Subcutaneous adipose tissue (tissue), 4 donors: ENCODE measurements around the gene SHISAL1. TPM values are rescaled to one million over a fixed set of nuclear protein-coding genes. Genes with fewer than 3 reads are reported as not detected.

Source experiments
- total RNA-seq, 4 donors: library from RNA; depleted of rRNA; stranded (reverse); fragments of >200 nt; gene quantifications; one replicate each; pipeline ENCODE4 v1.1.0, GENCODE V29; 2016
- TF ChIP-seq, protein P1 (sequence below): fragments of 450-650 bp; IDR thresholded peaks from one replicate; pipeline ENCODE4 v1.5.1; 2016; ENCODE audit warnings: low read depth, mild to moderate bottlenecking, control low read depth, antibody characterized with exemption, moderate library complexity

The SHISAL1 gene
- total RNA-seq, 4 donors from 2014 or later, result 0.34 to 0.49 (median 0.44) TPM; not detected in 1

DNA sequence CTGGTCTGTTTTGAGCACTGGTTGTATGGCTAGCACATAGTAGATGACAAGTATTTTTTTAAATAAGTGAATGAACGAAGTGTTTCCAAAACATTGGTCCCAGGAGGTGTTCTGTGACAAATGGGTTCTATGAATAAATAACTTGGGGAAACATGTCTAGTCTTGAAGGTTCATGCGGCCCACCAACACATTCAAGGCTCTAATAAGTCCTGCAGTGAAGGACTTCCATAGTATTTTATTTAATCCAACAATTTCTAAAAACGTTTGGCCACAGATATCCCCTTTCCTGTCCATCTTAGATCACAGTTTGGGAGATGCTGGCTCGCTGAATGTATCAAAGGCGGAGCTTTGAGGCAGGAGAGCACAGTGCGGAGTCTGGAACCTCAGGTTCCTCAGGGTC is 109.5 kb downstream of the SHISAL1 start:
- TF ChIP-seq, protein P1, sequence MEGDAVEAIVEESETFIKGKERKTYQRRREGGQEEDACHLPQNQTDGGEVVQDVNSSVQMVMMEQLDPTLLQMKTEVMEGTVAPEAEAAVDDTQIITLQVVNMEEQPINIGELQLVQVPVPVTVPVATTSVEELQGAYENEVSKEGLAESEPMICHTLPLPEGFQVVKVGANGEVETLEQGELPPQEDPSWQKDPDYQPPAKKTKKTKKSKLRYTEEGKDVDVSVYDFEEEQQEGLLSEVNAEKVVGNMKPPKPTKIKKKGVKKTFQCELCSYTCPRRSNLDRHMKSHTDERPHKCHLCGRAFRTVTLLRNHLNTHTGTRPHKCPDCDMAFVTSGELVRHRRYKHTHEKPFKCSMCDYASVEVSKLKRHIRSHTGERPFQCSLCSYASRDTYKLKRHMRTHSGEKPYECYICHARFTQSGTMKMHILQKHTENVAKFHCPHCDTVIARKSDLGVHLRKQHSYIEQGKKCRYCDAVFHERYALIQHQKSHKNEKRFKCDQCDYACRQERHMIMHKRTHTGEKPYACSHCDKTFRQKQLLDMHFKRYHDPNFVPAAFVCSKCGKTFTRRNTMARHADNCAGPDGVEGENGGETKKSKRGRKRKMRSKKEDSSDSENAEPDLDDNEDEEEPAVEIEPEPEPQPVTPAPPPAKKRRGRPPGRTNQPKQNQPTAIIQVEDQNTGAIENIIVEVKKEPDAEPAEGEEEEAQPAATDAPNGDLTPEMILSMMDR, result no peak

DNA sequence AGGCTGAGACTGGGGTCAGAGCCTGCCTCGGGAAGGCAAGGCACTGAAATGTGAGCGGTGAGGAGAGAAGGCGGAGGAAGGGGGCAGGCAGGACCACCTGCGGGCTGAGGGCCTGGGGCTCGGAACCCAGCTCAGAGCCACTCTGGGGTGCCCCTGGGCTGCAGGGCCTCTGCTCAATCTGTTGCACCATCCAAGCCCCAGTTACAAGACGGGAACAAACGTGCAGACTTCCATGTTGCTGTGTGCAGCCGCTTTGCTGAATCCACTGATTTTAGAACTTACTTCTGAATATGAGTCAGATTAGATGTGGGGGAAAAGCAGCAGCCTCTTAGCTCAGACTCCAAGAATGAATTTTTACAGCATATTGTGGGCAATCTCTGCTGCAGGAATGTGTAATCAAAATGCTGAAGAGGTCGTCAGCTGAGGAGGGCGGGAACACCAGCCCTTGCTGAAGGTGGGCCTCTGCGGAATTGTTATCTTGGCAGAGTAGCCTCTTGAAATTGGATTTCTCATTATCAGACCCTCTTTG is 110.4 kb downstream of the SHISAL1 start:
- TF ChIP-seq, protein P1, result no peak

DNA sequence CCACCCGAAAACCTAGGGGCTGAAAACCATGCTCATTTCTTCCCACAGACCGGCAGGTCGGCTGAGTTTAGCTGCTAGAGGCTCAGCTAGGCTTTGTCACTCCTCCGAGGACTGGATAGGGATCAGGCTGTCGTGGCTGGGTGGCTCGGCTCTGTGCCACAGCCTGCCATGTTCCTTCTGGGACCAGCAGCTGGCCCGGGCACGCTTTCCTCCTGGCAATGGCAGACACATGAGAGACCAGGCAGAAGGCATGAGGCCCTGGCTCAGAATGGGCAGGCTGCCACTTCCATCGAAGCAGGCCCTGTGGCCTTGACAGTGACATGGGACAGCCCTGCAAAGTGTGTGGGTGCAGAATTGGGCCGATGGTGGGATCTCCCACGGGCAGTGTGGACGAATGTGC is 111.1 kb downstream of the SHISAL1 start:
- TF ChIP-seq, protein P1, result no peak

DNA sequence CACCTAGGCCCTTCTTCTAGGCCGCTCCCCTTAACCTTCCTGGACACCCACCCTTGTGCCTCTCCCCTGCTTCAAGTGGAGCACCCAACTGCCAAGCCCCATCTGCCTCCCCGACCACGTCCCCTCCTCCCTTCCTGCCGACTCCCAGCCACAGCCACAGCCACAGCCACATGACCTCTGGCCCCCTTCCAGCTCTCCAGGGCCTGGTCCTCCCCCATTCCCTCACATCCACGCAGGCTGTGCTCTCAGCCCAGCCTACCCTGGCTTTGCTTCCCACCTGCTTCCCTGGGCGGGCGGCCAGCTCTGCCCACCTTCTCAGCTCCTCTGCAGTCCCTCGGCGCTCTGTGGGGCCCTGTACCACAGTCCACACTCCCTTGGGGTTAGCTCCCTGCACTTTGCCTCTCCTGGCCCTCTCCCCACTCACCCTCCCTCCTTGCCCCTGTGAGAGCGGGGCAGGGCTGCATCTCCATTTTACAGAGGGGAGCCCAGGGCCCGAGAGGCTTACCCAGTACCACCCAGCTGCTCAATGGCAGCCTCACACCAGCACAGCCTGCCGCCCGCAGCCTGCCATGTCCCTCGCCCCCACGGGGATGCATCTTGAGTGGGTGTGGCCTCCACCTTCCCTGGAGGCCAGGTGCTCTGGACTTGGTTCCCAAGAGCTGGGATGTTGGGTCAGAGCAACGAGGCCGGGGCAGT is 111.7 kb downstream of the SHISAL1 start:
- TF ChIP-seq, protein P1, result no peak

DNA sequence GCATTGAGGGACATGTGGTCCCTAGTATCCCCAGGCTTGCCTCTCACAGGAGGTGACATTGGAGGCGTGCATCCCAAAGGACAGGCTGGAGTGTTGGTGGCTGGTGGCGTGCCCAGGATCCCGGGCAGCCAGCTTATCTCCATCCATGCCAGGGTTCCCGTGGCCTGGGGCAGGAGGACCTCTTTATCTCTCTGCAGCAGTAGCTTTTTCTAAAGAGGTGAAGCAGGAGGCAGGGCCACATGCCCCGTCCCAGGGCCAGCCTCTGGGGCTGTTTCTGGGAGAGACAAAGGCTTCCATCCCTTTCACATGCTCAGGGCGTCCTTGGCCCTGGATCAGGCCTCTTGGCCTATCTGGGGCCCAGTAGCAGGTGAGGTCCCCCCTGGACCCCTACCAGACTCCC is 112.3 kb downstream of the SHISAL1 start:
- TF ChIP-seq, protein P1, result no peak

DNA sequence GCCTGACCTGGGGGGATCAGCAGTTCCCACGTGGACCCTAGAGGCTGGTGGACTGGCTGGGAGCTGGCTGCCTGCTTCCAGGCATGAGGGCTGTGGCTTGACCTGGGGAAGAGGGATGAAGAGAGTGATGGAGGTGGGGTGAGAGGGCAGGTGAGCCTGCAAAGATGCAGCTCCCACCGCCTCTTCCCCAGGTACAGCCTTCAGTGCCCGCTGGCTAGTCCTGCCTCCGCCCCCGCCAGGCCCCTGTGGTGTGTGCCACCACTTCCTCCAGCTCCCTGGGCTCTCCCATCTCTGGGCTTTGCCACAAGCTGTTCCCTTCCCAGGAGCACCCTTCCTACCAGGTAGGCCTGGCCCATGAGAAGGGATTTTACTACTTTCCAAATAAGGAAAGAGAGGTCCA is 112.9 kb downstream of the SHISAL1 start:
- TF ChIP-seq, protein P1, result no peak

DNA sequence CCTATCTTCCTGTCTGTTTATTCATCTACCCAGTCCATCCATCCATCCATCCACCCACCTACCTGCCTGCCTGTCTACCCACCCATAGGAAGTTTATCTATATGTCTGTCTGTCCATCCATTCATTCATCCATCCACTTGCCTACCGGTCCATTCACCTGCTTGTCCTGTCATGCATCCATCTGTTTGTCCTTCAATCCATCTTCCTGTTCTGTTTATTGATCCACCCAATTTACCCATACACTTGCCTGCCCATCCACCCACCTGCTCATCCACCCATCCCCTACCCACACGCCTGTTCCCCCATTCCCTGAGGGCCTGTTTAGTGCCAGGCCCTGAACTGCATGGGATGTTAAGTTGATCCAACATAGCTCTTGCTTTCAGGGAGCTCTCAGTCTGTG is 113.6 kb downstream of the SHISAL1 start:
- TF ChIP-seq, protein P1, result no peak
